HCT116 (cell line): ENCODE results near the gene FLCN. TPM values are rescaled to one million over a fixed set of nuclear protein-coding genes. Genes with fewer than 3 reads are reported as not detected.

Experiments
- ATAC-seq: fragments of 200-7000 bp; cut with Tn5 transposase; 2 replicates; pipeline ENCODE4 v1.9.1; 2020; ENCODE audit warnings: mild to moderate bottlenecking, moderate library complexity
- BruUV-seq: library from RNA; stranded (reverse); fragments of 400-500 nt; replicated peaks from 2 replicates; lab custom pipeline; 2021; lab: Mats Ljungman, UMichigan
- CTCF ChIA-PET: fragments of 300-600 bp; sonication (Branson Sonifier 250); formaldehyde crosslinking; loops from one replicate; lab custom pipeline; 2021; ENCODE audit warnings: antibody characterized with exemption; lab: Charles Lee
- POLR2A ChIA-PET: fragments of 300-600, 350-600 bp; sonication (Branson Sonifier 250); formaldehyde crosslinking; loops from one replicate; lab custom pipeline; 2021; ENCODE audit warnings: antibody characterized with exemption; lab: Charles Lee
- RAD21 ChIA-PET, 2 experiments: fragments of 300-600 bp; sonication (Branson Sonifier 250); formaldehyde crosslinking; loops; one replicate each; lab custom pipeline; 2023; ENCODE audit warnings: low total read pairs in 2 of 2; ENCODE audit not compliant: uncharacterized antibody in 2 of 2, unreplicated experiment in 2 of 2, low non-redundant PET in 1 of 2; lab: Charles Lee
- DNase-seq: peaks from one replicate; pipeline ENCODE4 v3.0.0-alpha.2; 2010; ENCODE audit warnings: low read depth, low spot score
- H2AFZ ChIP-seq: fragments of 200-600 bp; shearing (Covaris generic), sonication (generic); 2 replicates; pipeline ENCODE4 v1.6.1; 2017; ENCODE audit warnings: low read depth, mixed run types, mixed read lengths, antibody characterized with exemption, low read length; ENCODE audit not compliant: poor library complexity, severe bottlenecking
- H3K27ac ChIP-seq: 2 replicates; pipeline ENCODE4 v1.5.1; 2012; ENCODE audit warnings: low read depth, low read length
- H3K27me3 ChIP-seq: fragments of 200-600 bp; sonication (generic); 2 replicates; pipeline ENCODE4 v1.6.1; 2016; ENCODE audit warnings: mixed run types, low read length, mixed read lengths; ENCODE audit not compliant: insufficient read depth
- H3K36me3 ChIP-seq, 2 experiments: fragments of 200-500 bp in 1 of 2; fragments of 200-600 bp in 1 of 2; sonication (Bioruptor generic) in 1 of 2; sonication (generic) in 1 of 2; 2 replicates each; pipeline versions ENCODE4 v1.5.1 to v1.6.1; 2014 to 2016; ENCODE audit warnings: low read length in 2 of 2, inconsistent platforms in 1 of 2, mixed read lengths in 1 of 2, mixed run types in 1 of 2; ENCODE audit not compliant: insufficient read depth in 2 of 2, control insufficient read depth in 1 of 2
- H3K4me1 ChIP-seq, 2 experiments: fragments of 200-600 bp in 1 of 2; sonication (generic) in 1 of 2; 2 replicates each; pipeline versions ENCODE4 v1.5.1 to v1.6.1; 2012 to 2017; ENCODE audit warnings: low read length in 2 of 2, inconsistent platforms in 1 of 2, mild to moderate bottlenecking in 1 of 2, mixed read lengths in 1 of 2, mixed run types in 1 of 2, moderate library complexity in 1 of 2; ENCODE audit not compliant: insufficient read depth in 2 of 2, control insufficient read depth in 1 of 2
- H3K4me2 ChIP-seq: fragments of 200-600 bp; sonication (generic); 2 replicates; pipeline ENCODE4 v1.6.1; 2017; ENCODE audit warnings: mixed run types, low read length, mixed read lengths
- H3K4me3 ChIP-seq, 2 experiments: fragments of 200-600 bp in 1 of 2; sonication (generic) in 1 of 2; replicated peaks in 1 of 2; 2 replicates each; pipeline ENCODE4 v1.5.1; 2011 to 2016; ENCODE audit warnings: low read length in 2 of 2, control low read depth in 1 of 2, low read depth in 1 of 2, mild to moderate bottlenecking in 1 of 2, mixed read lengths in 1 of 2, mixed run types in 1 of 2
- H3K79me2 ChIP-seq: fragments of 200-600 bp; sonication (generic); 2 replicates; pipeline ENCODE4 v1.6.1; 2017; ENCODE audit warnings: mild to moderate bottlenecking, mixed run types, low read length, moderate library complexity, mixed read lengths; ENCODE audit not compliant: insufficient read depth
- H3K9ac ChIP-seq: fragments of 200-600 bp; sonication (generic); 2 replicates; pipeline ENCODE4 v1.6.1; 2016; ENCODE audit warnings: low read length, mixed read lengths
- H3K9me2 ChIP-seq: fragments of 200-600 bp; sonication (generic), shearing (Covaris generic); 2 replicates; pipeline ENCODE4 v1.6.1; 2017; ENCODE audit warnings: mixed run types, mild to moderate bottlenecking, moderate library complexity; ENCODE audit not compliant: insufficient read depth
- H3K9me3 ChIP-seq, 2 experiments: fragments of 200-500 bp in 1 of 2; fragments of 200-600 bp in 1 of 2; sonication (Bioruptor generic) in 1 of 2; sonication (generic) in 1 of 2; 2 replicates each; pipeline ENCODE4 v1.6.1; 2014 to 2017; ENCODE audit warnings: low read length in 2 of 2, mixed read lengths in 2 of 2, inconsistent platforms in 1 of 2, low read depth in 1 of 2, mild to moderate bottlenecking in 1 of 2, mixed run types in 1 of 2, moderate library complexity in 1 of 2; ENCODE audit not compliant: control insufficient read depth in 1 of 2, insufficient read depth in 1 of 2
- H4K20me1 ChIP-seq: fragments of 200-600 bp; sonication (generic), shearing (Covaris generic); 2 replicates; pipeline ENCODE4 v1.6.1; 2017; ENCODE audit warnings: mixed run types, mild to moderate bottlenecking, moderate library complexity; ENCODE audit not compliant: insufficient read depth
- CBX3 ChIP-seq: IDR thresholded peaks from 2 replicates; pipeline ENCODE4 v1.6.1; 2012; ENCODE audit warnings: low read depth
- CEBPB ChIP-seq: IDR thresholded peaks from 2 replicates; pipeline ENCODE4 v1.6.1; 2012; ENCODE audit warnings: low read depth
- ELF1 ChIP-seq: IDR thresholded peaks from 2 replicates; pipeline ENCODE4 v1.6.1; 2012; ENCODE audit warnings: low read depth, borderline replicate concordance
- EZH2 ChIP-seq: fragments of 200-600 bp; sonication (generic); IDR thresholded peaks from 2 replicates; pipeline ENCODE4 v1.6.1; 2017; ENCODE audit warnings: antibody characterized with exemption, mixed run types
- FOSL1 ChIP-seq: IDR thresholded peaks from 2 replicates; pipeline ENCODE4 v1.6.1; 2012; ENCODE audit warnings: low read depth
- JUND ChIP-seq: IDR thresholded peaks from 2 replicates; pipeline ENCODE4 v1.6.1; 2012
- POLR2A ChIP-seq: IDR thresholded peaks from 2 replicates; pipeline ENCODE4 v1.7.0; 2011; ENCODE audit warnings: borderline replicate concordance; ENCODE audit not compliant: insufficient read depth, insufficient read length; ENCODE audit errors: extremely low read depth
- POLR2AphosphoS5 ChIP-seq: IDR thresholded peaks from 2 replicates; pipeline ENCODE4 v1.6.1; 2011; ENCODE audit warnings: mild to moderate bottlenecking, low read depth, low read length, moderate library complexity
- SP1 ChIP-seq: IDR thresholded peaks from 2 replicates; pipeline ENCODE4 v1.6.1; 2012; ENCODE audit warnings: low read depth
- SRF ChIP-seq: IDR thresholded peaks from 2 replicates; pipeline ENCODE4 v1.6.1; 2012; ENCODE audit warnings: low read depth
- TCF7L2 ChIP-seq: IDR thresholded peaks from 2 replicates; pipeline ENCODE4 v1.7.0; 2011; ENCODE audit warnings: borderline replicate concordance, inconsistent platforms; ENCODE audit not compliant: insufficient read depth, insufficient read length; ENCODE audit errors: extremely low read depth
- YY1 ChIP-seq: IDR thresholded peaks from 2 replicates; pipeline ENCODE4 v1.6.1; 2011; ENCODE audit warnings: low read length, low read depth, moderate library complexity, mild to moderate bottlenecking; ENCODE audit not compliant: insufficient replicate concordance; ENCODE audit errors: extremely low read depth
- ZFX ChIP-seq: fragments of 450-650 bp; IDR thresholded peaks from 2 replicates; pipeline ENCODE4 v1.6.1; 2017
- ZNF274 ChIP-seq: fragments of 200-500 bp; sonication (Bioruptor generic); IDR thresholded peaks from 2 replicates; pipeline ENCODE4 v1.6.1; 2014; ENCODE audit warnings: mild to moderate bottlenecking, low read depth, low read length, inconsistent platforms
- intact Hi-C: fragments of 100-400 bp; cut with micrococcal nuclease; formaldehyde crosslinking; loops from 2 replicates; pipeline ENCODE4 v1.10.0; 2022
- total RNA-seq: library from RNA; stranded (reverse); gene quantifications from one replicate; pipeline ENCODE4 v1.2.1, GENCODE V29; 2021; ENCODE audit not compliant: unreplicated experiment
- TF ChIP-seq, protein P1 (sequence below): IDR thresholded peaks from 2 replicates; pipeline ENCODE4 v1.6.1; 2012
- TF ChIP-seq, protein P2 (sequence below), 3 experiments: fragments of 200-600 bp in 1 of 3; sonication (generic) in 1 of 3; IDR thresholded peaks in 2 of 3; conservative IDR thresholded peaks in 1 of 3; 2 replicates each; pipeline ENCODE4 v1.5.1; 2012 to 2017; ENCODE audit warnings: low read depth in 2 of 3, low read length in 2 of 3, antibody characterized with exemption in 1 of 3, borderline replicate concordance in 1 of 3, control low read depth in 1 of 3, mild to moderate bottlenecking in 1 of 3, mixed read lengths in 1 of 3, mixed run types in 1 of 3, moderate library complexity in 1 of 3; ENCODE audit not compliant: insufficient read depth in 1 of 3
- TF ChIP-seq, protein P3 (sequence below): IDR thresholded peaks from 2 replicates; pipeline ENCODE4 v1.6.1; 2012

FLCN gene
- total RNA-seq, 1 experiment from 2014 or later: 23.7 TPM

DNA sequence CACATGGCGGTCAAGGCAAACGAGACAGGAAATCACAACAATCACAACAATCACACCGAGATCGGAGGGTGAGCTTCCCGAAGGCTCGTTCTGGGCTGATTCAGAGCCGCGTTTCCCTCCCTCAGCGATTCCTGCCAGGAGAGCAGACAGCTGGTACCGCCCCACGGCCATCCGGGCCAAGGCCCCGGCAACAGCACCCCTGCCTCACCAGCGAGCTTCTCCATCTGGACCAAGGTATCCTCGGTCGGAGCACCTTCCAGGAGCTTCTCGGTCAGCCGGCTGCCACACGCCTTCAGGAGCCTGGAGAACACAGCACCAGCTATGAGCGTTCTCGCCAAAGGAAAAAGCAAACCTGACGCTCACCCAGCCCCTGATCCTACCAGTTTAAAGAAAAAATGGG lies 15.6 kb downstream of the FLCN start:
- RAD21 ChIA-PET: no interaction called here
- no TSS peak for BruUV-seq
- Histone ChIP-seq H2AFZ (no peak overlapping the region), H3K9ac (no peak overlapping the region), H3K27me3 (no peaks in the 10 kb centered on the region)
- TF ChIP-seq CBX3: no peak
- TF ChIP-seq, protein P1, sequence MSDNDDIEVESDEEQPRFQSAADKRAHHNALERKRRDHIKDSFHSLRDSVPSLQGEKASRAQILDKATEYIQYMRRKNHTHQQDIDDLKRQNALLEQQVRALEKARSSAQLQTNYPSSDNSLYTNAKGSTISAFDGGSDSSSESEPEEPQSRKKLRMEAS: no peak
- no peak for TF ChIP-seq FOSL1
- no peak for TF ChIP-seq TCF7L2
- no peak for TF ChIP-seq EZH2
- TF ChIP-seq, all 23 proteins: peak for 0
- no peak overlapping the region for H3K4me3 ChIP-seq
- no peak overlapping the region for H3K27ac ChIP-seq
- H3K9me2 ChIP-seq: no peaks in the 10 kb centered on the region
- no peaks in the 10 kb centered on the region for H3K9me3 ChIP-seq
- ChIA-PET CTCF (no interaction called here), POLR2A (no interaction called here)
- DNase-seq (no peak), ATAC-seq (no peak)
- H3K4me2 ChIP-seq: no peak overlapping the region
- peaks cover 24 to 44% of the 10 kb centered on the region in 2 experiments for H3K36me3 ChIP-seq
- intact Hi-C loops: no loop called here
- H3K79me2 ChIP-seq: no peaks in the 10 kb centered on the region
- no peaks in the 10 kb centered on the region for H3K4me1 ChIP-seq
- no peaks in the 10 kb centered on the region for H4K20me1 ChIP-seq

DNA sequence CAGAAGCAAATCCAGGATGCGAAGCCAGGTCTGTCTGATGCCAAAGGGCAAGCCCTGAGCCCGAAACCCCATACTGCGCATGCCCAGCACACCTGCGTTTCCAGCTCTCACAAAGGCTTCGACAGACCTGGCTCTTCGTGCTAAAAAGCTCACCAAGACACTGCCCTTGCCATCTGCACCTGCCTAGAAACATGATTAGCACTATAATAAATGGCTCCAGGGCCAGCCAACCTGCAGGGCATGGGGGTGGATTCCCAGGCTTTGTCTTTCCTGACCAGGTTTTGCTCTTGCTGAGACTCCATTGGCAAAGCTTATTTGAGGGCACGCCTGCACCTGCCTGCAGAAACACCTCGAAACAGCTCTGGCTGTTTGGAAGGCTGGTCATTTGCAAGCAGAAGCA lies 16.4 kb downstream of the FLCN start:
- RAD21 ChIA-PET: no interaction called here
- H2AFZ ChIP-seq: no peak overlapping the region
- TF ChIP-seq SP1 (no peak), ELF1 (no peak), YY1 (no peak), EZH2 (no peak), POLR2A (no peak), TCF7L2 (no peak), FOSL1 (no peak), ZNF274 (no peak), SRF (no peak), JUND (no peak), ZFX (no peak), POLR2AphosphoS5 (no peak), CEBPB (no peak)
- TF ChIP-seq, protein P1: no peak
- TF ChIP-seq, protein P2, sequence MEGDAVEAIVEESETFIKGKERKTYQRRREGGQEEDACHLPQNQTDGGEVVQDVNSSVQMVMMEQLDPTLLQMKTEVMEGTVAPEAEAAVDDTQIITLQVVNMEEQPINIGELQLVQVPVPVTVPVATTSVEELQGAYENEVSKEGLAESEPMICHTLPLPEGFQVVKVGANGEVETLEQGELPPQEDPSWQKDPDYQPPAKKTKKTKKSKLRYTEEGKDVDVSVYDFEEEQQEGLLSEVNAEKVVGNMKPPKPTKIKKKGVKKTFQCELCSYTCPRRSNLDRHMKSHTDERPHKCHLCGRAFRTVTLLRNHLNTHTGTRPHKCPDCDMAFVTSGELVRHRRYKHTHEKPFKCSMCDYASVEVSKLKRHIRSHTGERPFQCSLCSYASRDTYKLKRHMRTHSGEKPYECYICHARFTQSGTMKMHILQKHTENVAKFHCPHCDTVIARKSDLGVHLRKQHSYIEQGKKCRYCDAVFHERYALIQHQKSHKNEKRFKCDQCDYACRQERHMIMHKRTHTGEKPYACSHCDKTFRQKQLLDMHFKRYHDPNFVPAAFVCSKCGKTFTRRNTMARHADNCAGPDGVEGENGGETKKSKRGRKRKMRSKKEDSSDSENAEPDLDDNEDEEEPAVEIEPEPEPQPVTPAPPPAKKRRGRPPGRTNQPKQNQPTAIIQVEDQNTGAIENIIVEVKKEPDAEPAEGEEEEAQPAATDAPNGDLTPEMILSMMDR (IDR thresholded peaks at IDR 0.05 in 2 of 3, conservative IDR thresholded peaks at IDR 0.05 in 1 of 3; ENCODE audit: borderline replicate concordance in 1 of 3, insufficient read depth in 1 of 3, low read depth in 2 of 3, low read length in 2 of 3): no peak
- TF ChIP-seq, protein P3, sequence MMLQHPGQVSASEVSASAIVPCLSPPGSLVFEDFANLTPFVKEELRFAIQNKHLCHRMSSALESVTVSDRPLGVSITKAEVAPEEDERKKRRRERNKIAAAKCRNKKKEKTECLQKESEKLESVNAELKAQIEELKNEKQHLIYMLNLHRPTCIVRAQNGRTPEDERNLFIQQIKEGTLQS: no peak
- intact Hi-C loops: no loop called here
- ATAC-seq (no peak), DNase-seq (no peak)
- peaks cover 17 to 37% of the 10 kb centered on the region in 2 experiments for H3K36me3 ChIP-seq
- H4K20me1 ChIP-seq: no peaks in the 10 kb centered on the region
- H3K27ac ChIP-seq: no peak overlapping the region
- POLR2A ChIA-PET: no interaction called here
- no peaks in the 10 kb centered on the region for H3K4me1 ChIP-seq
- no peak overlapping the region for H3K4me3 ChIP-seq
- no peak overlapping the region for H3K9ac ChIP-seq
- H3K27me3 ChIP-seq: no peaks in the 10 kb centered on the region
- H3K9me3 ChIP-seq: no peaks in the 10 kb centered on the region
- H3K79me2 ChIP-seq: no peaks in the 10 kb centered on the region
- BruUV-seq: no TSS peak
- CTCF ChIA-PET: no interaction called here
- H3K9me2 ChIP-seq: no peaks in the 10 kb centered on the region
- H3K4me2 ChIP-seq: no peak overlapping the region
